Mammary epithelial cell (primary cell): ENCODE measurements around the gene GSG1L.
"Not testable (repeated sequence)": the region's sequence is repeated elsewhere in the genome, so short reads cannot be mapped to it uniquely, and the experiment has no call there.

ENCODE experiments used
- CTCF ChIP-seq, 2 donors: IDR thresholded peaks in 1 of 2; conservative IDR thresholded peaks in 1 of 2; 2 replicates each; pipeline ENCODE4 v1.5.1; 2011 to 2012; ENCODE audit warnings: inconsistent platforms in 2 of 2, low read length in 2 of 2, mild to moderate bottlenecking in 2 of 2, control low read depth in 1 of 2, low read depth in 1 of 2; ENCODE audit not compliant: insufficient read depth in 1 of 2; ENCODE audit errors: extremely low read depth in 1 of 2
- EZH2 ChIP-seq: IDR thresholded peaks from 2 replicates; pipeline ENCODE4 v1.6.1; 2012; ENCODE audit warnings: low read length, inconsistent platforms, borderline replicate concordance

DNA sequence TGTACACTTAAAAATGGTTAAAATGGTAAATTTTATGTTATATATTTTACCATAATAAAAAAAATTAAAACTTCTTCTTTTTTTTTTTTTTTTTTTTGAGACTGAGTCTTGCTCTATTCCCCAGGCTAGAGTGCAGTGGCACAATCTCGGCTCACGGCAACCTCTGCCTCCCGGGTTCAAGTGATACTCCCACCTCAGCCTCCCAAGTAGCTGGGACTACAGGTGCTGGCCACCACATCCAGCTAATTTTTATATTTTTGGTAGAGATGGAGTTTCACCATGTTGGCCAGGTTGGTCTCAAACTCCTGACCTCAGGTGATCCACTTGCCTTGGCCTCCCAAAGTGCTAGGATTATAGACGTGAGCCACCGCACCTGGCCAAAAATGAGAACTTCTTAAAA is 121.4 kb downstream of the GSG1L start:
- not testable (repeated sequence) for TF ChIP-seq CTCF (conservative IDR thresholded peaks at IDR 0.05 in 1 of 2, IDR thresholded peaks at IDR 0.05 in 1 of 2; ENCODE audit: extremely low read depth in 1 of 2, insufficient read depth in 1 of 2, low read depth in 1 of 2, low read length in 2 of 2); EZH2
